Immature natural killer cell (primary cell): ENCODE results near the gene SERTAD3. TPM values are rescaled to one million over a fixed set of nuclear protein-coding genes. Genes with fewer than 3 reads are reported as not detected.
"Not testable (repeated sequence)": the region's sequence is repeated elsewhere in the genome, so short reads cannot be mapped to it uniquely, and the experiment has no call there.

Source experiments
- DNase-seq, 3 donors: peaks; one replicate each; pipeline ENCODE4 v3.0.0; 2022; ENCODE audit warnings: mixed read lengths in 1 of 3
- H3K27ac Mint-ChIP-seq, 6 donors: one replicate each; pipeline ENCODE4 v1.8.0; 2020; ENCODE audit warnings: mixed read lengths in 6 of 6, mild to moderate bottlenecking in 5 of 6, inconsistent platforms in 4 of 6, moderate library complexity in 3 of 6
- H3K27me3 Mint-ChIP-seq, 3 donors: one replicate each; pipeline ENCODE4 v1.8.0; 2020 to 2021; ENCODE audit warnings: low read depth in 3 of 3, mild to moderate bottlenecking in 3 of 3, mixed read lengths in 3 of 3, moderate library complexity in 3 of 3, inconsistent platforms in 1 of 3
- H3K36me3 Mint-ChIP-seq, 3 donors: one replicate each; pipeline ENCODE4 v1.8.0; 2020; ENCODE audit warnings: mixed read lengths in 3 of 3, inconsistent platforms in 2 of 3, mild to moderate bottlenecking in 2 of 3
- H3K4me1 Mint-ChIP-seq, 2 donors: one replicate each; pipeline ENCODE4 v1.8.0; 2020; ENCODE audit warnings: inconsistent platforms in 2 of 2, mild to moderate bottlenecking in 2 of 2, mixed read lengths in 2 of 2, moderate library complexity in 1 of 2
- H3K4me3 Mint-ChIP-seq, 5 donors: one replicate each; pipeline ENCODE4 v1.8.0; 2020; ENCODE audit warnings: mild to moderate bottlenecking in 5 of 5, mixed read lengths in 5 of 5, inconsistent platforms in 3 of 5, moderate library complexity in 3 of 5
- H3K9me3 Mint-ChIP-seq, 6 donors: one replicate each; pipeline ENCODE4 v1.8.0; 2020; ENCODE audit warnings: mild to moderate bottlenecking in 6 of 6, mixed read lengths in 6 of 6, inconsistent platforms in 4 of 6, moderate library complexity in 3 of 6
- polyA plus RNA-seq, 3 donors: library from polyadenylated mRNA; unstranded; fragments of 300-500 nt; fragmentation: Illumina TruSeq; gene quantifications; one replicate each; pipeline ENCODE4 v1.2.3, GENCODE V29; 2021

SERTAD3 gene
- polyA plus RNA-seq, 3 donors from 2014 or later, result 25.9 to 82.2 (median 62.0) TPM

DNA sequence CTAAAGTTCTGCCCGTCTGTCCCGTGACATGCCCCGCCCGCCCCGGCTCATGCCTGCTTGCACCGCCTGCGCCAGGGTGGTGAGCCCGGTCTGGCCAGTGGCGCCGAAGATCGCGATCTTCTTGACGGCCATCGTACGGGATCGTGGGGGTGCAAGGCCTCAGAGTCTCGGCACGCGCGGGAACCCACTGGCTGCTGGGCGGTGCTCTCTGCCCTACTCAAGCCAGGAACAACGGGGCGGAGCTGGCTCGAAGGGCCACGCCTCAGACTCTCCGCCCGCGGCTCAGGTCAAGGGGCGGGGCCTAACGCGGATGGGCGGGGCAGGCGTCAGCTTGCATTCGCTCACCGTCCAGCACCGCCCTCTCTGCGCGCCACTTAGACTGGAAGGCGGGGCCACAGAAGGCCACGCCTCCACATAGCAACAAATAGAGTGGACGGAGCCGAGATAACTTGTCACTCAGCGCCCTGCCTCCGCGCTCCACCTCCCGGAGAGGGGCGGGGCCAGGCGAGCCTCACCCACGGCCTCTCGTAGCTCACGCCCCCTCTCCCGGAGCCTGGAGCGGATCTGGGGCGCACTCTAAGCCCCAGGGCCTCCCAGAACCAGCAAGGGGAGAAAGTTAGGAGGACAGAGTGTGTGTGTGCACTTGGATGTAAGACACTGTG is 21.6 kb upstream of the SERTAD3 start, which contains the start of gene BLVRB:
Gene BLVRB (minus strand): TSS at position 189 of the 662 bp plus-strand sequence. CDS start 57 bp downstream, at position 132.
- Mint-ChIP-seq H3K36me3 (no peaks in the 10 kb centered on the region), H3K4me1 (peaks cover 25 to 26% of the 10 kb centered on the region in 2 donors), H3K27me3 (peaks cover 30 to 46% (median 39%) of the 10 kb centered on the region in 3 donors), H3K9me3 (peaks cover 0 to 5% (median 0%) of the 10 kb centered on the region in 6 donors), H3K27ac (peak within 1 kb of the TSS; percentile 74 to 98 (median 94)), H3K4me3 (peak within 1 kb of the TSS; percentile 70 to 85 (median 77))
- DNase-seq, result peak; percentile 99

DNA sequence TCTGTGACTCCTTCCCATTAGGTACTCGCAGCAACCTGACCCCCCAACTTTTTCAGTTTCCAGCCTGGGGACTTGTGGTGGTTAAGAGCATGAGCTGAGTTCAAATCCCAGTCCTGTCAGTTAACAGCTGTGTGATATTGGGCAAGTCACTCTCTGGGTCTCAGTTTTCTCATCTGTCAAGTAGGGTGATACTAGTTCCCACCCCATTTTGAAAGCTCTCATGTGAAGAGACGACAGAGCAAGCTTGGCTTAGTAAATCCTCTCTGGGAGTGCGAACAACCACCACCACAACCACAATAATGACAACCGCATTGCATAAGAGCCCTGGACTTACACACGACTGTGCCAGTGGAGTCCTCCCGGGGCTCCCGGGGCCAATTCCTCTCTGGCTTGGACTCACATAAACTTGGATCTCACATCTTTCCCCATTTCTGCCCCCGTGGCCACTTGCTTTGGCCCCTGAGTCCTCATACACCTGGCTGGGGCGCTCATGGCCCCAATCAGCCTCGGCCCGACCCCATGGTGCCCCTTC is 21.0 kb upstream of the SERTAD3 start:
- Mint-ChIP-seq H3K27ac (peak overlapping the region; percentile 74 to 98 (median 94)), H3K27me3 (peaks cover 28 to 46% (median 39%) of the 10 kb centered on the region in 3 donors), H3K4me1 (peaks cover 25 to 26% of the 10 kb centered on the region in 2 donors), H3K36me3 (no peaks in the 10 kb centered on the region), H3K9me3 (peaks cover 0 to 5% (median 0%) of the 10 kb centered on the region in 6 donors), H3K4me3 (peak overlapping the region; percentile 70 to 85 (median 77))
- DNase-seq, result peak; percentile 79 to 82 (median 81)

DNA sequence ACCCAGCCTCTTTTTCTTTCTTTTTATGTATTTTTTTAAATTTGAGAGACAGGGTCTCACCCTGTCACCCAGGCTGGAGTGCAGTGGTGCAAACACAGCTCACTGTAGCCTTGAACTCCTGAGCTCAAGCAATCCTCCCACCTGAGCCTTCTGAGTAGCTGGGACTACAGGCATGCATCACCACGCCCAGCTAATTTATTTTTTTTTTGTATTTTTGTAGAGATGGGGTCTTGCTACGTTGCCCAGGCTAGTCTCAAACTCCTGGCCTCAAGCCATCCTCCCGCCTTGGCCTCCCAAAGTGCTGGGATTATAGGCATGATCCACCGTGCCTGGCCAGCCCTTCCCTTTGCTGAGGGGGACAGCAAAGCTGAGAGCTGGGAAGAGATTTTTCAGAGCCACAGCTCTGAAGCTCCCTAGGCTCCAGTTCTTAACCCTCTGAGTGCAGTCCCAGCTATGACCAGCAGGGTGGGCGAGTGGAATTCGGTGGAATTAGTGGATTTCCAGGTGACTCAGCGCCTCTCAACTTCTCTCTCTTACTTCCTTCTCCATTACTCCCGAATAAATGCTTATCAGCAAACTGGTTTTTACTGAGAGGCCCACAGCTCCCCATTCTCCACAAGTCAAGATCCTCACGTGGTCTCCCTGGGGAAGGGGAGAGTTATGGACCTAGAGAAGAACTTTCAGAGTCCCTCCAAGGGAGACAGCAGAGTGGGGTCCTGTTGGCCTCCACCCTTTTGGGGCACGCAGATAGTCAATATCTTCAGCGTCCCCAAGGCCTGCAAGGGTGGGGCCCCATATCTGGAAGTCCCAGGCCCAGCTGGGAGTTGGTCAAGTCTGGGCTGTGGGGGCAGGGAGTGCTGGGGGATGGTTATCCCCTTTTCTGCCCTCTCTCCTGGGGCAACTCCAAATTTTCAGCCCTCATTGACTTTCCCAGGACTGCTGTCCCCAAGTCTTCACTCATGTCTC is 20.2 kb upstream of the SERTAD3 start:
- Mint-ChIP-seq H3K4me3 (peak overlapping the region; percentile 70 to 85 (median 77)), H3K27ac (peak overlapping the region; percentile 74 to 98 (median 94)), H3K36me3 (no peaks in the 10 kb centered on the region), H3K9me3 (peaks cover 0 to 5% (median 0%) of the 10 kb centered on the region in 6 donors), H3K4me1 (peaks cover 25 to 26% of the 10 kb centered on the region in 2 donors), H3K27me3 (peaks cover 28 to 46% (median 39%) of the 10 kb centered on the region in 3 donors)
- peak; percentile 55 to 60 (median 56) for DNase-seq

DNA sequence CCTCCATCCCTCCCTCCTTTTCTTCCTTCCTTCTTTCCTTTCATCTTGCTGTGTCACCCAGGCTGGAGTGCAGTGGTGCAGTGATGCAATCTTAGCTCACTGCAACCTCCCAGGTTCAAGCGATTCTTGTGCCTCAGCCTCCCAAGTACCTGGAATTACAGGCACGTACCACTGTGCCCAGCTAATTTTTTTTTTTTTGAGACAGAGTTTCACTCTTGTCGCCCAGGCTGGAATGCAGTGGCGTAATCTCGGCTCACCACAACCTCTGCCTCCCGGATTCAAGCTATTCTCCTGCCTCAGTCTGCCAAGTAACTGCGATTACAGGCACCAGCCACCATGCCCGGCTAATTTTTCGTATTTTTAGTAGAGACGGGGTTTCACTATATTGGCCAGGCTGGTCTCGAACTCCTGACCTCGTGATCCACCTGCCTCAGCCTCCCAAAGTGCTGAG is 19.5 kb upstream of the SERTAD3 start:
- Mint-ChIP-seq H3K27ac (peak overlapping the region in 1 of 6 donors; percentile 73), H3K27me3 (peaks cover 27 to 39% (median 34%) of the 10 kb centered on the region in 3 donors), H3K4me1 (peaks cover 25% of the 10 kb centered on the region in 2 donors)
- H3K36me3 Mint-ChIP-seq, H3K4me3 Mint-ChIP-seq, H3K9me3 Mint-ChIP-seq, DNase-seq: not testable (repeated sequence)

DNA sequence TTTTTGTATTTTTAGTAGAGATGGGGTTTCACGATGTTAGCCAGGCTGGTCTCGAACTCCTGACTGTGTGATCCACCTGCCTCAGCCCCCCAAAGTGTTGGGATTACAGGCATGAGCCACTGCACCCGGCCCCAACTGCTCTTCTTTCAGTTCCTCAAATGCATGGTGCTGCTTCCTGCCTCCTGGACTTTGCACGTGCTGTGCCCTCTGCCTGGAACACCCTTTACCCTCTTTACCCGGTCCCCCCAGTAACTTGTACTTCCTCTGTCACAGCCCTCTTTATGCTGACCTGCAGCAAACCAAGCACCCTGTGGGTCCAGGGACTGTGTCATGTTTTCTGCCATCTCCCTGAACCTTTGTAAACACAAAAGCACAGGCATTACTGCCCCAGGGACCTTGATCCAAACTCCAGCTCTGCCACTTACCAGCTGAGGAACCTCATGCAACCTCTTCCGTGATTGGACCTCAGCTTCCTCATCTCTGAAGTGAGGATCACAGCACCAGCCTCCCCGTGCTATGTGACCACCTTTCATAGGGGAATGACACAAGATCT is 17.6 kb upstream of the SERTAD3 start:
- H3K4me1 Mint-ChIP-seq, result peaks cover 21 to 24% of the 10 kb centered on the region in 2 donors
- H3K9me3 Mint-ChIP-seq, result peaks cover 0 to 5% (median 0%) of the 10 kb centered on the region in 6 donors
- peaks cover 19 to 27% (median 23%) of the 10 kb centered on the region in 3 donors for H3K27me3 Mint-ChIP-seq
- H3K36me3 Mint-ChIP-seq, result peaks cover 0 to under 1% (median 0%) of the 10 kb centered on the region in 3 donors
- H3K4me3 Mint-ChIP-seq, result no peak overlapping the region
- no peak for DNase-seq
- H3K27ac Mint-ChIP-seq, result peak overlapping the region in 2 of 6 donors; percentile 45 to 51

DNA sequence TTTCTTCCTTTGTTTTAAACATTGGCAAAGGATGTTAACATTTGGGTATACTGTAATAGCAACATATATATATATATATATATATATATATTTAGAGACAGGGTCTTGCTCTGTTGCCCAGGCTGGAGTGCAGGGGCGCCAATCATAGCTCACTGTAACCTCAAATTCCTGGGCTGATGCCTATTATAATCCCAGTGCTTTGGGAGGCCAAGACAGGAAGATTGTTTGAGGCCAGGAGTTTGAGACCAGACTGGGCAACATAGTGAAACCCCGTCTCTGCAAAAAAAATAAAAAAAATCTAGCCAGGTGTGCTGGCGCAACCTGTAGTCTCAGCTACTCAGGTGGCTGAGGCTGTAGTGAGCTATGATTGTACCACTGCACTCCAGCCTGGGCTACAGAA is 16.1 kb upstream of the SERTAD3 start:
- no peak overlapping the region for H3K4me3 Mint-ChIP-seq
- DNase-seq, result no peak

DNA sequence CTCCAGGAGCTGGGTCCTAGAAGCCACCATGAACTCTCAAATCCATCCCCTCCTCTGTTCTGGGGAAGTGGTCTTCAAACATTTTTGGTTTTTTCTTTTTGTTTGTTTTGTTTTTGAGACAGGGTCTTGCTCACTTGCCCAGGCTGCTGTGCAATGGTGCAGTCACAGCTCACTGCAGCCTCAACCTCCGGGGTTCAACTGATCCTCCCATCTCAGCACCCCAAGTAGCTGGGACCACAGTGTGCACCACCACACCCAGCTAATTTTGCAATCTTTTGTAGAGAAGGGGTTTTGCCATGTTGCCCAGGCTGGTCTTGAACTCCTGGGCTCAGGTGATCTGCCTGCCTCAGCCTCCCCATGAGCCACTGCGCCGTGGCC is 14.5 kb upstream of the SERTAD3 start:
- H3K27me3 Mint-ChIP-seq, result peaks cover under 1 to 3% (median 2%) of the 10 kb centered on the region in 3 donors
- peaks cover 0 to 4% (median 0%) of the 10 kb centered on the region in 3 donors for H3K36me3 Mint-ChIP-seq
- H3K4me3 Mint-ChIP-seq, result no peak overlapping the region
- H3K27ac Mint-ChIP-seq, result no peak overlapping the region
- H3K4me1 Mint-ChIP-seq, result no peaks in the 10 kb centered on the region
- H3K9me3 Mint-ChIP-seq, result no peaks in the 10 kb centered on the region
- no peak for DNase-seq

More for the DNA sequence above, 16.1 kb upstream of the SERTAD3 start:
- Mint-ChIP-seq H3K36me3 (peaks cover 0 to 4% (median 0%) of the 10 kb centered on the region in 3 donors), H3K4me1 (peaks cover 9 to 10% of the 10 kb centered on the region in 2 donors), H3K27me3 (peaks cover 5 to 11% (median 7%) of the 10 kb centered on the region in 3 donors), H3K9me3 (no peaks in the 10 kb centered on the region), H3K27ac (no peak overlapping the region)

DNA sequence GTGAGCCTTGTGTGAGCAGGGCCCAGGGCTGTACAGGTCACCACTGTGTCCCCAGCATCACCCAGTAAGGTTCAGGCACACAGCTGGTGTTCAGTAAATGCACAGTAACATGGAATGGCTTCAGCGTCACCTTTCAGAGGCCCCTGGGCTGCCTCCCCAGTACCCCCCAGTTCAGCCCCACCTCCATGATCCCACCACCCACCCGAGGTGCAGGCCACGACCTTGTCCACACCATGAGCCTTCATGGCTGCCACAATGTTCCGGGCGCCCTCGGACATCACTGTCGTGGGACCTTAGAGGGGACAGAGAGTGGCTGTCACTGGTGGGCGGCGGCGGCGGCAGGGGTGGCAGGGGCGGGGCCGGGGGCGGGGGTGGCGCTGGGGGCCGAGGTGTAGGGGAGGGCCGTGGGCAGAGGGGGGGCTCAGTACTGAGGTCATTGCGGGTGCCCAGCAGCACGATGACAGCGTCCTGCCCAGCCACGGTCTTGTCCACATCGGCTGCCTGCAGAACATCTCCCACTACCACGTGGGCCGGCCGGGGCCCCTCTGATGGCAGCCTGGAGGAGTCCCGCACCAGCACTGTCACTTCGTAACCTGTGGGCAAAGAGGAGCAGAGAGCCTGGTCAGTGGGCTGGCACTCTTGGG is 13.9 kb upstream of the SERTAD3 start:
- no peaks in the 10 kb centered on the region for H3K4me1 Mint-ChIP-seq
- no peaks in the 10 kb centered on the region for H3K9me3 Mint-ChIP-seq
- H3K4me3 Mint-ChIP-seq, result no peak overlapping the region
- peaks cover 0 to 7% (median 0%) of the 10 kb centered on the region in 3 donors for H3K36me3 Mint-ChIP-seq
- no peak for DNase-seq
- H3K27ac Mint-ChIP-seq, result peak overlapping the region in 1 of 6 donors; percentile 46
- H3K27me3 Mint-ChIP-seq, result peaks cover 0 to 3% (median 2%) of the 10 kb centered on the region in 3 donors

DNA sequence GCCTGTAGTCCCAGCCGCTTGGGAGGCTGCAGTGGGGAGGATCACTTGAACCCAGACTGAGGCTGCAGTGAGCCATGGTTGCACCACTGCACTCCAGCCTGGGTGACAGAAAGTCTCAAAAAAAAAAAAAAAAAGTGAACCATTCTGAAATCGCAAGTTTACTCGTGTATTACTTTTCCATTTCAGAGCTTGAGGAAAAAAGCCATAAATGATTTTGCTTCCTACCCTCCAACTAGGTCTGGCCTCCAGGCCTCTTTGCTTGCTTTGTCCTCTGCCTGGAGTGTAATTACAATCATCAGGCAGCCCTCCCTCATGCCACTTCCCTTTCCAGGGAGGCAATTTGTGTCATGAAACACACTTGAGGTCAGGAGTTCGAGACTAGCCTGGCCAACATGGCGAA is 12.9 kb upstream of the SERTAD3 start:
- Mint-ChIP-seq H3K9me3 (no peaks in the 10 kb centered on the region), H3K4me3 (no peak overlapping the region), H3K27ac (no peak overlapping the region), H3K4me1 (no peaks in the 10 kb centered on the region), H3K27me3 (peaks cover 0 to 3% (median 2%) of the 10 kb centered on the region in 3 donors), H3K36me3 (peaks cover 0 to 10% (median 0%) of the 10 kb centered on the region in 3 donors)
- DNase-seq, result no peak

DNA sequence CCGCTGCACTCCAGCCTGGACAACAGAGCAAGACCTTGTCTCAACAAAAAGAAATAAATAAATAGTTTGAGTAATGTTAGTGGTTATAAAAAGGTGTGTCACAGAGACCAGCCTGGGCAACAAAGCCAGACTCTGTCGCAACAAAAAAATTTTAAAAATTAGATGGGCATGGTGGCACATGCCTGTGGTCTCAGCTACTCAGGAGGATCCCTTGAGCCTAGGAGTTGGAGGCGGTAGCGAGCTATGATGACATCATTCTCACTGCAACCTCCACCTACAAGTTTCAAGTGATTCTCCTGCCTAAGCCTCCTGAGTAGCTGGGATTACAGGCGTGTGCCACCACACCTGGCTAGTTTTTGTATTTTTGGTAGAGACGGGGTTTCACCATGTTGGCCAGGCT is 9.8 kb upstream of the SERTAD3 start:
- H3K36me3 Mint-ChIP-seq, result peaks cover 0 to 19% (median 0%) of the 10 kb centered on the region in 3 donors
- H3K27me3 Mint-ChIP-seq, H3K4me1 Mint-ChIP-seq: not testable (repeated sequence)

DNA sequence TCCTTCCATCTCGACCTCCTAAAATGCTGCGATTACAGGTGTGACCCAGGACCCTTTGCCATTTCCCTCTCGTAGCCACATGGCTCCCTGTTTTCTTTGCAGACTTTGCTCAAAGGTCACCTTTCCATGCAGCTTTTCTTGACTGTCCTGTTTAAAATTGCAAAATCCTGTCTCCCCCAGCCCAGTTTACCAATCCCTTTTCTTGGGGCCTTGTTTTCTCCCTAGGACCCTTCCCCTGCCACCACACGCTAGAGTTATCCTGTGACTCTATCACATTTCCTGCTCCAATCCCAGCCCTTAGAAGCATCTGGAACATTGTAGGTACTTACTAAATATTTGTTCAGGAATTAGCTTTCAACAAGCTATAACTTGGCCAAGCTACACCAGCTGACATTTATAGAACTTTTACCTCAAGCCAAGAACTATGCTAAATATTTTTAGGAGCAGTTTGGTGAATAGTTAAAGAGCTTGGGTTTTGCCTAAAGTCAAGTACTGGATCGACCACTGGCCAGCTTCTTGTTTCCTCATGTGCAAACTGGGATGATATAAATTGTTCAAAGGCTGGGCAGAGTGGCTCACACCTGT is 9.1 kb upstream of the SERTAD3 start:
- peaks cover 0 to 1% (median 0%) of the 10 kb centered on the region in 3 donors for H3K27me3 Mint-ChIP-seq
- peaks cover 0 to 19% (median 0%) of the 10 kb centered on the region in 3 donors for H3K36me3 Mint-ChIP-seq
- no peak for DNase-seq
- no peak overlapping the region for H3K27ac Mint-ChIP-seq
- H3K4me3 Mint-ChIP-seq, result no peak overlapping the region
- no peaks in the 10 kb centered on the region for H3K9me3 Mint-ChIP-seq
- H3K4me1 Mint-ChIP-seq, result no peaks in the 10 kb centered on the region

More for the DNA sequence above, 9.8 kb upstream of the SERTAD3 start:
- H3K27ac Mint-ChIP-seq, result peak overlapping the region in 1 of 6 donors; percentile 55
- not testable (repeated sequence) for DNase-seq, H3K4me3 Mint-ChIP-seq, H3K9me3 Mint-ChIP-seq

DNA sequence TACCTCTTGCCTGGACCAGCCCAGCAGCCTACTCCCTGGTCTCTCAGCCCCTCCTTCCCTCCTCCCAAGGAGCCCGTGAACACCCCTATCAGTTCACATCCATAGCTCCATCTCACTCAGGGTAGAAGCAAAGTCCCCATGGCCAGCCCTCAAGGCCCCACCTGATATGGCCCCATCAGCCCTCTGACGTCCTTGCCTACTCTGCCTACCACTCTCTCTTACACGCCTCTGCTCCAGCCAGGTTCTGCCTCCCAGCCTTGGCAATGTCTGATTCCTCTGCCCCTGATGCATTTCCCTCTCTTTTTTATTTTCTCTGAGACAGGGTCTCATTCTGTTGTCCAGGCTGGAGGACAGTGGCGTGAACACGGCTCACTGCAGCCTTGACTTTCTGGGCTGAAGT is 7.9 kb upstream of the SERTAD3 start:
- Mint-ChIP-seq H3K4me1 (no peaks in the 10 kb centered on the region), H3K27ac (no peak overlapping the region), H3K9me3 (no peaks in the 10 kb centered on the region), H3K36me3 (peaks cover 0 to 19% (median 0%) of the 10 kb centered on the region in 3 donors), H3K4me3 (no peak overlapping the region), H3K27me3 (peaks cover 0 to 1% (median 0%) of the 10 kb centered on the region in 3 donors)
- DNase-seq, result no peak
